H1 (cell line): Measurements from ENCODE around the gene ITPR1. TPM values are rescaled to one million over a fixed set of nuclear protein-coding genes. Genes with fewer than 3 reads are reported as not detected.

Experiments
- BACH1 ChIP-seq: IDR thresholded peaks from 2 replicates; pipeline ENCODE4 v1.6.1; 2012; ENCODE audit warnings: low read length, improper control_type of control experiment
- CBX5 ChIP-seq: fragments of 300-800, 300-1000 bp; sonication (generic); IDR thresholded peaks from 2 replicates; pipeline ENCODE4 v1.7.1; 2016; ENCODE audit warnings: antibody characterized with exemption, low read length, low read depth
- CHD1 ChIP-seq: IDR thresholded peaks from 2 replicates; pipeline ENCODE4 v1.6.1; 2012; ENCODE audit warnings: low read depth, low read length, improper control_type of control experiment
- HDAC6 ChIP-seq: IDR thresholded peaks from one replicate; pipeline ENCODE4 v1.7.1; 2012; ENCODE audit warnings: low read depth, mild to moderate bottlenecking, inconsistent platforms, low read length, moderate library complexity
- JUND ChIP-seq: IDR thresholded peaks from 2 replicates; pipeline ENCODE4 v1.6.1; 2011; ENCODE audit warnings: mild to moderate bottlenecking, improper control_type of control experiment, low read length
- POLR2AphosphoS5 ChIP-seq: IDR thresholded peaks from 2 replicates; pipeline ENCODE4 v1.6.1; 2011; ENCODE audit warnings: low read depth, low read length
- SIX5 ChIP-seq: IDR thresholded peaks from 2 replicates; pipeline ENCODE4 v1.6.1; 2011; ENCODE audit warnings: mild to moderate bottlenecking, low read depth, low read length
- YY1 ChIP-seq: IDR thresholded peaks from 2 replicates; pipeline ENCODE4 v1.6.1; 2011; ENCODE audit warnings: low read depth, mild to moderate bottlenecking, low read length
- polyA plus RNA-seq, 7 experiments: library from polyadenylated mRNA; depleted of rRNA in 3 of 7; stranded (reverse) in 5 of 7; unstranded in 2 of 7; fragments of >200 nt in 5 of 7; fragments of 200-250 nt in 2 of 7; gene quantifications; 1 replicate in 5 of 7; 2 replicates in 1 of 7; 4 replicates in 1 of 7; pipeline versions ENCODE4 v1.2.1 to v1.2.3, GENCODE V29; 2011 to 2013; ENCODE audit warnings: missing spikeins in 2 of 7, mixed read lengths in 2 of 7
- total RNA-seq: library from RNA; stranded (reverse); fragmentation: NEBNext Ultra II Directional; extraction: Animal tissue kit (Norgen Biotek cat#: 25700); gene quantifications from 2 replicates; pipeline ENCODE4 v1.2.1, GENCODE V29; 2021
- TF ChIP-seq, protein P1 (sequence below): fragments of 300-600 bp; sonication (generic); IDR thresholded peaks from 2 replicates; pipeline ENCODE4 v1.7.1; 2012; ENCODE audit warnings: low read length, moderate library complexity, mild to moderate bottlenecking, inconsistent platforms; ENCODE audit not compliant: insufficient replicate concordance
- TF ChIP-seq, protein P2 (sequence below): IDR thresholded peaks from 2 replicates; pipeline ENCODE4 v1.6.1; 2011; ENCODE audit warnings: low read depth, mild to moderate bottlenecking, low read length; ENCODE audit not compliant: insufficient read depth

Gene ITPR1
- total and polyA plus RNA-seq, 2 of the 8 experiments (the other 6 are each of a cell fraction or from before 2014, with no cell fraction given): 2.5 to 16.3 TPM

- no peak for TF ChIP-seq HDAC6
- no peak for TF ChIP-seq CBX5
- TF ChIP-seq SIX5: peak; percentile 86
- TF ChIP-seq JUND: no peak
- TF ChIP-seq, protein P1, sequence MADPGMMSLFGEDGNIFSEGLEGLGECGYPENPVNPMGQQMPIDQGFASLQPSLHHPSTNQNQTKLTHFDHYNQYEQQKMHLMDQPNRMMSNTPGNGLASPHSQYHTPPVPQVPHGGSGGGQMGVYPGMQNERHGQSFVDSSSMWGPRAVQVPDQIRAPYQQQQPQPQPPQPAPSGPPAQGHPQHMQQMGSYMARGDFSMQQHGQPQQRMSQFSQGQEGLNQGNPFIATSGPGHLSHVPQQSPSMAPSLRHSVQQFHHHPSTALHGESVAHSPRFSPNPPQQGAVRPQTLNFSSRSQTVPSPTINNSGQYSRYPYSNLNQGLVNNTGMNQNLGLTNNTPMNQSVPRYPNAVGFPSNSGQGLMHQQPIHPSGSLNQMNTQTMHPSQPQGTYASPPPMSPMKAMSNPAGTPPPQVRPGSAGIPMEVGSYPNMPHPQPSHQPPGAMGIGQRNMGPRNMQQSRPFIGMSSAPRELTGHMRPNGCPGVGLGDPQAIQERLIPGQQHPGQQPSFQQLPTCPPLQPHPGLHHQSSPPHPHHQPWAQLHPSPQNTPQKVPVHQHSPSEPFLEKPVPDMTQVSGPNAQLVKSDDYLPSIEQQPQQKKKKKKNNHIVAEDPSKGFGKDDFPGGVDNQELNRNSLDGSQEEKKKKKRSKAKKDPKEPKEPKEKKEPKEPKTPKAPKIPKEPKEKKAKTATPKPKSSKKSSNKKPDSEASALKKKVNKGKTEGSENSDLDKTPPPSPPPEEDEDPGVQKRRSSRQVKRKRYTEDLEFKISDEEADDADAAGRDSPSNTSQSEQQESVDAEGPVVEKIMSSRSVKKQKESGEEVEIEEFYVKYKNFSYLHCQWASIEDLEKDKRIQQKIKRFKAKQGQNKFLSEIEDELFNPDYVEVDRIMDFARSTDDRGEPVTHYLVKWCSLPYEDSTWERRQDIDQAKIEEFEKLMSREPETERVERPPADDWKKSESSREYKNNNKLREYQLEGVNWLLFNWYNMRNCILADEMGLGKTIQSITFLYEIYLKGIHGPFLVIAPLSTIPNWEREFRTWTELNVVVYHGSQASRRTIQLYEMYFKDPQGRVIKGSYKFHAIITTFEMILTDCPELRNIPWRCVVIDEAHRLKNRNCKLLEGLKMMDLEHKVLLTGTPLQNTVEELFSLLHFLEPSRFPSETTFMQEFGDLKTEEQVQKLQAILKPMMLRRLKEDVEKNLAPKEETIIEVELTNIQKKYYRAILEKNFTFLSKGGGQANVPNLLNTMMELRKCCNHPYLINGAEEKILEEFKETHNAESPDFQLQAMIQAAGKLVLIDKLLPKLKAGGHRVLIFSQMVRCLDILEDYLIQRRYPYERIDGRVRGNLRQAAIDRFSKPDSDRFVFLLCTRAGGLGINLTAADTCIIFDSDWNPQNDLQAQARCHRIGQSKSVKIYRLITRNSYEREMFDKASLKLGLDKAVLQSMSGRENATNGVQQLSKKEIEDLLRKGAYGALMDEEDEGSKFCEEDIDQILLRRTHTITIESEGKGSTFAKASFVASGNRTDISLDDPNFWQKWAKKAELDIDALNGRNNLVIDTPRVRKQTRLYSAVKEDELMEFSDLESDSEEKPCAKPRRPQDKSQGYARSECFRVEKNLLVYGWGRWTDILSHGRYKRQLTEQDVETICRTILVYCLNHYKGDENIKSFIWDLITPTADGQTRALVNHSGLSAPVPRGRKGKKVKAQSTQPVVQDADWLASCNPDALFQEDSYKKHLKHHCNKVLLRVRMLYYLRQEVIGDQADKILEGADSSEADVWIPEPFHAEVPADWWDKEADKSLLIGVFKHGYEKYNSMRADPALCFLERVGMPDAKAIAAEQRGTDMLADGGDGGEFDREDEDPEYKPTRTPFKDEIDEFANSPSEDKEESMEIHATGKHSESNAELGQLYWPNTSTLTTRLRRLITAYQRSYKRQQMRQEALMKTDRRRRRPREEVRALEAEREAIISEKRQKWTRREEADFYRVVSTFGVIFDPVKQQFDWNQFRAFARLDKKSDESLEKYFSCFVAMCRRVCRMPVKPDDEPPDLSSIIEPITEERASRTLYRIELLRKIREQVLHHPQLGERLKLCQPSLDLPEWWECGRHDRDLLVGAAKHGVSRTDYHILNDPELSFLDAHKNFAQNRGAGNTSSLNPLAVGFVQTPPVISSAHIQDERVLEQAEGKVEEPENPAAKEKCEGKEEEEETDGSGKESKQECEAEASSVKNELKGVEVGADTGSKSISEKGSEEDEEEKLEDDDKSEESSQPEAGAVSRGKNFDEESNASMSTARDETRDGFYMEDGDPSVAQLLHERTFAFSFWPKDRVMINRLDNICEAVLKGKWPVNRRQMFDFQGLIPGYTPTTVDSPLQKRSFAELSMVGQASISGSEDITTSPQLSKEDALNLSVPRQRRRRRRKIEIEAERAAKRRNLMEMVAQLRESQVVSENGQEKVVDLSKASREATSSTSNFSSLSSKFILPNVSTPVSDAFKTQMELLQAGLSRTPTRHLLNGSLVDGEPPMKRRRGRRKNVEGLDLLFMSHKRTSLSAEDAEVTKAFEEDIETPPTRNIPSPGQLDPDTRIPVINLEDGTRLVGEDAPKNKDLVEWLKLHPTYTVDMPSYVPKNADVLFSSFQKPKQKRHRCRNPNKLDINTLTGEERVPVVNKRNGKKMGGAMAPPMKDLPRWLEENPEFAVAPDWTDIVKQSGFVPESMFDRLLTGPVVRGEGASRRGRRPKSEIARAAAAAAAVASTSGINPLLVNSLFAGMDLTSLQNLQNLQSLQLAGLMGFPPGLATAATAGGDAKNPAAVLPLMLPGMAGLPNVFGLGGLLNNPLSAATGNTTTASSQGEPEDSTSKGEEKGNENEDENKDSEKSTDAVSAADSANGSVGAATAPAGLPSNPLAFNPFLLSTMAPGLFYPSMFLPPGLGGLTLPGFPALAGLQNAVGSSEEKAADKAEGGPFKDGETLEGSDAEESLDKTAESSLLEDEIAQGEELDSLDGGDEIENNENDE: no peak
- no peak for TF ChIP-seq BACH1
- TF ChIP-seq CHD1: no peak
- TF ChIP-seq POLR2AphosphoS5: peak; percentile 99
- TF ChIP-seq YY1: no peak; the same call in 1 of the 2 replicates
- TF ChIP-seq, protein P2, sequence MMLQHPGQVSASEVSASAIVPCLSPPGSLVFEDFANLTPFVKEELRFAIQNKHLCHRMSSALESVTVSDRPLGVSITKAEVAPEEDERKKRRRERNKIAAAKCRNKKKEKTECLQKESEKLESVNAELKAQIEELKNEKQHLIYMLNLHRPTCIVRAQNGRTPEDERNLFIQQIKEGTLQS: 0 out of 2 replicates have a peak, but pooled peaks have one; percentile 14
These were observed at the start of gene ITPR1 (continued) for GRCh38 chr3:4493014-4493940.
